ENCODE measurements around the gene ARHGEF10L.

Gene ARHGEF10L

GRCh38 chr1:17562375-17562774, 22.9 kb downstream of the ARHGEF10L start:
- H3K27ac ChIP-seq: no peak overlapping the region
- no peak for TF ChIP-seq CTCF (conservative IDR thresholded peaks at IDR 0.05; ENCODE audit: low read depth)
- ChIA-PET CTCF (interaction anchor here (0.6 kb wide), 1 partner anchor 12 kb away, joined by 3 read pairs; no protein-coding TSS in a partner anchor), POLR2A (ENCODE audit: low non-redundant PET) (interaction anchor here (0.6 kb wide), 1 partner anchor 57 kb away, joined by 3 read pairs; no protein-coding TSS in a partner anchor)
- DNase-seq (ENCODE audit: low spot score): no peak

- H3K27ac ChIP-seq: no peak overlapping the region; the same call in 1 of the 2 replicates
- POLR2A ChIA-PET (ENCODE audit: low non-redundant PET): no interaction called here
- CTCF ChIA-PET: no interaction called here
Measured at GRCh38 chr1:17563494-17564281, 24.2 kb downstream of the ARHGEF10L start.

GRCh38 chr1:17564458-17565393, 25.2 kb downstream of the ARHGEF10L start:
- CTCF ChIA-PET: no interaction called here
- TF ChIP-seq CTCF (conservative IDR thresholded peaks at IDR 0.05; ENCODE audit: low read depth): no peak

More at GRCh38 chr1:17563494-17564281, 24.2 kb downstream of the ARHGEF10L start:
- DNase-seq (ENCODE audit: low spot score): no peak
- TF ChIP-seq CTCF (conservative IDR thresholded peaks at IDR 0.05; ENCODE audit: low read depth): no peak

GRCh38 chr1:17565461-17566252, 26.2 kb downstream of the ARHGEF10L start:
- H3K27ac ChIP-seq: no peak overlapping the region
- no peak for TF ChIP-seq CTCF (conservative IDR thresholded peaks at IDR 0.05; ENCODE audit: low read depth)
- no peak for DNase-seq (ENCODE audit: low spot score)
- ChIA-PET POLR2A (ENCODE audit: low non-redundant PET) (no interaction called here), CTCF (no interaction called here)

More at GRCh38 chr1:17564458-17565393, 25.2 kb downstream of the ARHGEF10L start:
- POLR2A ChIA-PET (ENCODE audit: low non-redundant PET): no interaction called here
- DNase-seq (ENCODE audit: low spot score): no peak
- H3K27ac ChIP-seq: peak overlapping the region; percentile 17; the same call in 1 of the 2 replicates

GRCh38 chr1:17566417-17566816, 26.9 kb downstream of the ARHGEF10L start:
- DNase-seq (ENCODE audit: low spot score): no peak
- ChIA-PET POLR2A (ENCODE audit: low non-redundant PET) (no interaction called here), CTCF (interaction anchor here (0.6 kb wide), 1 partner anchor 127 kb away, joined by 5 read pairs; no protein-coding TSS in a partner anchor)
- TF ChIP-seq CTCF (conservative IDR thresholded peaks at IDR 0.05; ENCODE audit: low read depth): no peak
- H3K27ac ChIP-seq: no peak overlapping the region
